HL-60 (cell line): ENCODE results near the gene TULP4.

Source experiments
- DNase-seq, 2 experiments: peaks; one replicate each; pipeline ENCODE4 v3.0.0-alpha.2; 2010 to 2020; ENCODE audit warnings: low read depth in 1 of 2, low spot score in 1 of 2
- H3K27ac ChIP-seq: fragments of 250-450 bp; sonication (Bioruptor Pico); replicated peaks from 2 replicates; pipeline ENCODE4 v1.5.1; 2020; ENCODE audit warnings: mild to moderate bottlenecking, moderate library complexity
- H3K27me3 ChIP-seq: fragments of 250-450 bp; sonication (Bioruptor Pico); 2 replicates; pipeline ENCODE4 v1.5.1; 2021; ENCODE audit warnings: mild to moderate bottlenecking, moderate library complexity; ENCODE audit not compliant: insufficient read depth, poor library complexity, severe bottlenecking
- H3K4me3 ChIP-seq: replicated peaks from 2 replicates; pipeline ENCODE4 v1.5.1; 2011; ENCODE audit warnings: mild to moderate bottlenecking, control low read depth, low read length; ENCODE audit not compliant: insufficient read depth
- GABPA ChIP-seq: IDR thresholded peaks from 2 replicates; pipeline ENCODE4 v1.6.1; 2012; ENCODE audit warnings: low read depth
- POLR2AphosphoS5 ChIP-seq: IDR thresholded peaks from 2 replicates; pipeline ENCODE4 v1.6.1; 2012; ENCODE audit warnings: low read depth
- SPI1 ChIP-seq: IDR thresholded peaks from 2 replicates; pipeline ENCODE4 v1.6.1; 2012; ENCODE audit warnings: low read depth, mild to moderate bottlenecking, borderline replicate concordance
- TF ChIP-seq, protein P1 (sequence below): IDR thresholded peaks from 2 replicates; pipeline ENCODE4 v1.6.1; 2012; ENCODE audit warnings: low read depth; ENCODE audit not compliant: insufficient replicate concordance
- TF ChIP-seq, protein P2 (sequence below): IDR thresholded peaks from one replicate; pipeline ENCODE4 v1.5.1; 2011; ENCODE audit warnings: low read length, control low read depth, inconsistent platforms; ENCODE audit not compliant: insufficient read depth

TULP4 gene

DNA sequence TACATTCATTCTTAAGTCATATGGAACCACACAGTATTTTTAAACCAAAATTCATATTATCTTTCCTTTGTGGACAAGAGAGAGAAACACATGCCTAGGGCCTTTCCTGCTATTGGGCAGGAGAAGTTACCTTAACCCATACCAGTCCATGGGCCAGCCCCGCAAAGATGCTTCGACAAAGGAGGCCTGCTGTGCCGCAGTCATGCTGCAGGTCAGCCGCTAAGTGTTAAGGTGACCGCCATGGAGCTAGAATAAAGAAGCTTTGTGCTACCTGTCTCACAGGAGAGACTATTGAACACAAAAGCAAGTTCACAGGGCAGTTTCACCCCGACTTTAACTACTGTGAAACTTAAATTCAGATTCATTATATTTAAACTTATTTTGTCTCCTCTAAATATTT lies 185.4 kb downstream of the TULP4 start:
- Histone ChIP-seq H3K27ac (no peak overlapping the region), H3K27me3 (no peaks in the 10 kb centered on the region), H3K4me3 (no peak overlapping the region)
- TF ChIP-seq POLR2AphosphoS5 (no peak), GABPA (no peak), SPI1 (no peak)
- TF ChIP-seq, protein P1, sequence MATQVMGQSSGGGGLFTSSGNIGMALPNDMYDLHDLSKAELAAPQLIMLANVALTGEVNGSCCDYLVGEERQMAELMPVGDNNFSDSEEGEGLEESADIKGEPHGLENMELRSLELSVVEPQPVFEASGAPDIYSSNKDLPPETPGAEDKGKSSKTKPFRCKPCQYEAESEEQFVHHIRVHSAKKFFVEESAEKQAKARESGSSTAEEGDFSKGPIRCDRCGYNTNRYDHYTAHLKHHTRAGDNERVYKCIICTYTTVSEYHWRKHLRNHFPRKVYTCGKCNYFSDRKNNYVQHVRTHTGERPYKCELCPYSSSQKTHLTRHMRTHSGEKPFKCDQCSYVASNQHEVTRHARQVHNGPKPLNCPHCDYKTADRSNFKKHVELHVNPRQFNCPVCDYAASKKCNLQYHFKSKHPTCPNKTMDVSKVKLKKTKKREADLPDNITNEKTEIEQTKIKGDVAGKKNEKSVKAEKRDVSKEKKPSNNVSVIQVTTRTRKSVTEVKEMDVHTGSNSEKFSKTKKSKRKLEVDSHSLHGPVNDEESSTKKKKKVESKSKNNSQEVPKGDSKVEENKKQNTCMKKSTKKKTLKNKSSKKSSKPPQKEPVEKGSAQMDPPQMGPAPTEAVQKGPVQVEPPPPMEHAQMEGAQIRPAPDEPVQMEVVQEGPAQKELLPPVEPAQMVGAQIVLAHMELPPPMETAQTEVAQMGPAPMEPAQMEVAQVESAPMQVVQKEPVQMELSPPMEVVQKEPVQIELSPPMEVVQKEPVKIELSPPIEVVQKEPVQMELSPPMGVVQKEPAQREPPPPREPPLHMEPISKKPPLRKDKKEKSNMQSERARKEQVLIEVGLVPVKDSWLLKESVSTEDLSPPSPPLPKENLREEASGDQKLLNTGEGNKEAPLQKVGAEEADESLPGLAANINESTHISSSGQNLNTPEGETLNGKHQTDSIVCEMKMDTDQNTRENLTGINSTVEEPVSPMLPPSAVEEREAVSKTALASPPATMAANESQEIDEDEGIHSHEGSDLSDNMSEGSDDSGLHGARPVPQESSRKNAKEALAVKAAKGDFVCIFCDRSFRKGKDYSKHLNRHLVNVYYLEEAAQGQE, result no peak
- TF ChIP-seq, protein P2, sequence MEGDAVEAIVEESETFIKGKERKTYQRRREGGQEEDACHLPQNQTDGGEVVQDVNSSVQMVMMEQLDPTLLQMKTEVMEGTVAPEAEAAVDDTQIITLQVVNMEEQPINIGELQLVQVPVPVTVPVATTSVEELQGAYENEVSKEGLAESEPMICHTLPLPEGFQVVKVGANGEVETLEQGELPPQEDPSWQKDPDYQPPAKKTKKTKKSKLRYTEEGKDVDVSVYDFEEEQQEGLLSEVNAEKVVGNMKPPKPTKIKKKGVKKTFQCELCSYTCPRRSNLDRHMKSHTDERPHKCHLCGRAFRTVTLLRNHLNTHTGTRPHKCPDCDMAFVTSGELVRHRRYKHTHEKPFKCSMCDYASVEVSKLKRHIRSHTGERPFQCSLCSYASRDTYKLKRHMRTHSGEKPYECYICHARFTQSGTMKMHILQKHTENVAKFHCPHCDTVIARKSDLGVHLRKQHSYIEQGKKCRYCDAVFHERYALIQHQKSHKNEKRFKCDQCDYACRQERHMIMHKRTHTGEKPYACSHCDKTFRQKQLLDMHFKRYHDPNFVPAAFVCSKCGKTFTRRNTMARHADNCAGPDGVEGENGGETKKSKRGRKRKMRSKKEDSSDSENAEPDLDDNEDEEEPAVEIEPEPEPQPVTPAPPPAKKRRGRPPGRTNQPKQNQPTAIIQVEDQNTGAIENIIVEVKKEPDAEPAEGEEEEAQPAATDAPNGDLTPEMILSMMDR, result no peak
- no peak for DNase-seq

DNA sequence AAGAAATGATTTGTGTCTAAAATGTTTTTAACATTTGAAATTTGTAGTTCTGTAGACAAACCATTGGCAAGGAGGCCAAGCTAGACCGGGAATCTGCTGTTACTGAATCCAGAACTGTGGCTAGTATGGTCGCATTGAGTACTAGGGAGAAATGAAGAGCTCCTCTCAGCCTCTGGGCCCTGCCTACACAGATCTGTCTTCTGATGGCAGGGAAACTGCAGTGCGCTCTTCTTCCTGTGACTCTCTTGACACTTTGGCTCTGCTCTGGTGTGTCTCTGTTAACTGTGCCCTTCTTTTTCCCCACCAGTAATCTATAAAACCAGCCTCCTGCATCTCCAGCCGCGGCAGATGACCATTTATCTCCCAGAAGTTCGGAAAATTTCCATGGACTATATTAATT lies 186.1 kb downstream of the TULP4 start:
- TF ChIP-seq POLR2AphosphoS5 (no peak), SPI1 (no peak), GABPA (no peak)
- TF ChIP-seq, protein P1, result no peak
- TF ChIP-seq, protein P2, result no peak
- Histone ChIP-seq H3K4me3 (no peak overlapping the region), H3K27me3 (no peaks in the 10 kb centered on the region), H3K27ac (no peak overlapping the region)
- DNase-seq, result no peak

GRCh38 chr6:158499601-158500000 lies 187.3 kb downstream of the TULP4 start:
- Histone ChIP-seq H3K27me3 (no peaks in the 10 kb centered on the region), H3K27ac (no peak overlapping the region), H3K4me3 (no peak overlapping the region)
- DNase-seq, result no peak
- no peak for TF ChIP-seq GABPA
- no peak for TF ChIP-seq SPI1
- TF ChIP-seq, protein P2, result no peak
- no peak for TF ChIP-seq POLR2AphosphoS5
- TF ChIP-seq, protein P1, result no peak
